Hepatocyte (in vitro differentiated cells): ENCODE data around the gene UTS2.

Experiments used
- CTCF ChIP-seq: fragments of 200-600 bp; sonication (generic); IDR thresholded peaks from 2 replicates; pipeline ENCODE4 v1.5.1; 2016; ENCODE audit warnings: antibody characterized with exemption, mild to moderate bottlenecking; ENCODE audit not compliant: poor library complexity
- EZH2 ChIP-seq: fragments of 200-600 bp; sonication (generic); IDR thresholded peaks from 2 replicates; pipeline ENCODE4 v1.6.1; 2016; ENCODE audit warnings: antibody characterized with exemption, mild to moderate bottlenecking, borderline replicate concordance

- TF ChIP-seq CTCF (no peak), EZH2 (no peak)
These were observed 25.5 kb downstream of the UTS2 start for GRCh38 chr1:7827126-7827955.
